Panc1 (cell line): ENCODE data around the gene NOP10. TPM values are rescaled to one million over a fixed set of nuclear protein-coding genes. Genes with fewer than 3 reads are reported as not detected.

Source experiments
- ATAC-seq: fragments of 200-7000 bp; cut with Tn5 transposase; 2 replicates; pipeline ENCODE4 v1.9.1; 2020; ENCODE audit warnings: mild to moderate bottlenecking, moderate library complexity
- BruUV-seq: library from RNA; stranded (reverse); fragments of 400-500 nt; replicated peaks from 2 replicates; lab custom pipeline; 2021; lab: Mats Ljungman, UMichigan
- CTCF ChIA-PET: fragments of 300-600 bp; sonication (Branson Sonifier 250); formaldehyde crosslinking; loops from one replicate; lab custom pipeline; 2022; ENCODE audit warnings: antibody characterized with exemption; lab: Charles Lee
- POLR2A ChIA-PET: fragments of 300-600 bp; sonication (Branson Sonifier 250); formaldehyde crosslinking; loops from one replicate; lab custom pipeline; 2022; ENCODE audit warnings: antibody characterized with exemption; lab: Charles Lee
- DNase-seq: peaks from one replicate; pipeline ENCODE4 v3.0.0-alpha.2; 2010; ENCODE audit warnings: low read depth, low spot score
- H3K27ac ChIP-seq: 2 replicates; pipeline ENCODE4 v1.5.1; 2011; ENCODE audit warnings: mild to moderate bottlenecking, low read length, inconsistent platforms
- H3K27me3 ChIP-seq: fragments of 200-500 bp; sonication (Bioruptor generic); 2 replicates; pipeline ENCODE4 v1.6.0; 2014; ENCODE audit warnings: low read length, inconsistent platforms; ENCODE audit not compliant: control insufficient read depth, insufficient read depth
- H3K36me3 ChIP-seq: fragments of 200-500 bp; sonication (Bioruptor generic); 2 replicates; pipeline ENCODE4 v1.5.1; 2014; ENCODE audit warnings: inconsistent platforms, mild to moderate bottlenecking, low read length, moderate library complexity; ENCODE audit not compliant: control insufficient read depth, insufficient read depth
- H3K4me1 ChIP-seq: 2 replicates; pipeline ENCODE4 v1.5.1; 2011; ENCODE audit warnings: inconsistent platforms, mild to moderate bottlenecking, low read length, moderate library complexity; ENCODE audit not compliant: control insufficient read depth, insufficient read depth
- H3K4me3 ChIP-seq, 2 experiments: 2 replicates each; pipeline ENCODE4 v1.5.1; 2011 to 2012; ENCODE audit warnings: low read depth in 2 of 2, low read length in 2 of 2, mild to moderate bottlenecking in 2 of 2, inconsistent platforms in 1 of 2, moderate library complexity in 1 of 2
- H3K9me3 ChIP-seq: fragments of 200-500 bp; sonication (Bioruptor generic); 2 replicates; pipeline ENCODE4 v1.5.1; 2014; ENCODE audit warnings: low read depth, mild to moderate bottlenecking, inconsistent platforms, low read length, moderate library complexity; ENCODE audit not compliant: control insufficient read depth, insufficient read depth
- CTCF ChIP-seq: fragments of 450-650 bp; IDR thresholded peaks from 2 replicates; pipeline ENCODE4 v1.5.1; 2017; ENCODE audit warnings: mild to moderate bottlenecking
- POLR2AphosphoS5 ChIP-seq: IDR thresholded peaks from 2 replicates; pipeline ENCODE4 v1.6.1; 2012; ENCODE audit warnings: mild to moderate bottlenecking, low read depth, low read length, moderate library complexity
- REST ChIP-seq, 2 experiments: IDR thresholded peaks; 2 replicates each; pipeline ENCODE4 v1.6.1; 2011 to 2012; ENCODE audit warnings: low read depth in 2 of 2, control low read depth in 1 of 2, low read length in 1 of 2, mild to moderate bottlenecking in 1 of 2, moderate library complexity in 1 of 2; ENCODE audit not compliant: insufficient read depth in 1 of 2
- SIN3A ChIP-seq: IDR thresholded peaks from 2 replicates; pipeline ENCODE4 v1.6.1; 2012; ENCODE audit warnings: low read depth, mild to moderate bottlenecking, low read length, moderate library complexity, borderline replicate concordance; ENCODE audit not compliant: insufficient read depth
- TCF7L2 ChIP-seq: IDR thresholded peaks from 2 replicates; pipeline ENCODE4 v1.6.1; 2011; ENCODE audit warnings: mild to moderate bottlenecking, low read depth, low read length, inconsistent platforms
- in situ Hi-C: cut with HindIII; loops from 2 replicates; pipeline ENCODE4 v1.10.0; 2016; ENCODE audit warnings: low sequenced_read_pairs, low pct_unique_long_range_greater_than_20kb
- intact Hi-C: fragments of 100-400 bp; cut with micrococcal nuclease; formaldehyde crosslinking; loops from one replicate; pipeline ENCODE4 v1.10.0; 2022; ENCODE audit not compliant: unreplicated experiment
- total RNA-seq: library from RNA; stranded (reverse); gene quantifications from one replicate; pipeline ENCODE4 v1.2.1, GENCODE V29; 2021; ENCODE audit not compliant: unreplicated experiment

The NOP10 gene
- total RNA-seq, 1 experiment from 2014 or later, result 306 TPM

GRCh38 chr15:34366271-34367065, 23.5 kb upstream of the NOP10 start:
- intact Hi-C loops, result no loop called here
- DNase-seq (no peak), ATAC-seq (peak; percentile 49)
- in situ Hi-C loops, result no loop called here
- Histone ChIP-seq H3K9me3 (no peaks in the 10 kb centered on the region), H3K27me3 (no peaks in the 10 kb centered on the region), H3K4me1 (peaks cover 10% of the 10 kb centered on the region; the same call in 1 of the 2 replicates), H3K27ac (peak overlapping the region; percentile 71), H3K36me3 (peaks cover 5% of the 10 kb centered on the region; the same call in 1 of the 2 replicates), H3K4me3 (peak overlapping the region; percentile 77 to 90)
- no TSS peak for BruUV-seq
- POLR2A ChIA-PET, result interaction anchor here (0.6 kb wide), 1 partner anchor 10 kb away, joined by 3 read pairs; no protein-coding TSS in a partner anchor
- CTCF ChIA-PET, result interaction anchor here (0.5 to 1.5 kb wide), 4 partner anchors 24 to 596 kb away, joined by 3 to 6 read pairs (median 3); partner anchors contain the start of genes NOP10, NUTM1 and SLC12A6
- peak; percentile 45; the same call in 1 of the 2 replicates for TF ChIP-seq SIN3A
- TF ChIP-seq TCF7L2, result no peak
- no peak for TF ChIP-seq CTCF

- DNase-seq (no peak), ATAC-seq (no peak)
- Histone ChIP-seq H3K4me3 (peak overlapping the region; percentile 77 to 90), H3K9me3 (no peaks in the 10 kb centered on the region), H3K36me3 (peaks cover 5% of the 10 kb centered on the region; the same call in 1 of the 2 replicates), H3K27me3 (no peaks in the 10 kb centered on the region), H3K27ac (peak overlapping the region; percentile 60), H3K4me1 (peaks cover 10% of the 10 kb centered on the region; the same call in 1 of the 2 replicates)
- in situ Hi-C loops (no loop called here), intact Hi-C loops (no loop called here)
- POLR2A ChIA-PET, result no interaction called here
- CTCF ChIA-PET, result interaction anchor here (0.5 kb wide), 1 partner anchor 597 kb away, joined by 3 read pairs; no protein-coding TSS in a partner anchor
- BruUV-seq, result no TSS peak
- no peak for TF ChIP-seq CTCF
- TF ChIP-seq SIN3A, result no peak
- no peak for TF ChIP-seq TCF7L2
- TF ChIP-seq POLR2AphosphoS5, result no peak
- TF ChIP-seq REST (IDR thresholded peaks at IDR 0.05; ENCODE audit: insufficient read depth in 1 of 2, low read depth in 2 of 2, low read length in 1 of 2), result no peak
Measured at GRCh38 chr15:34365836-34366235, 22.9 kb upstream of the NOP10 start.
